Neural cell (in vitro differentiated cells): ENCODE measurements around the gene NPLOC4.

Source experiments
- CTCF ChIP-seq: fragments of 450-650 bp; IDR thresholded peaks from 2 replicates; pipeline ENCODE4 v1.5.1; 2014; ENCODE audit warnings: antibody characterized with exemption, mild to moderate bottlenecking, moderate library complexity; ENCODE audit not compliant: poor library complexity, severe bottlenecking
- EP300 ChIP-seq: fragments of 450-650 bp; conservative IDR thresholded peaks from 2 replicates; pipeline ENCODE4 v1.6.1; 2014; ENCODE audit warnings: antibody characterized with exemption, mild to moderate bottlenecking, moderate library complexity; ENCODE audit not compliant: poor library complexity, severe bottlenecking
- EZH2 ChIP-seq: fragments of 200-600, 300-800 bp; shearing (Covaris generic), sonication (generic); IDR thresholded peaks from 2 replicates; pipeline ENCODE4 v1.6.1; 2014; ENCODE audit warnings: antibody characterized with exemption, low read length, borderline replicate concordance, mild to moderate bottlenecking; ENCODE audit not compliant: insufficient read depth, poor library complexity, severe bottlenecking
- TF ChIP-seq, protein P1 (sequence below): IDR thresholded peaks from 2 replicates; pipeline ENCODE4 v1.6.1; 2012; ENCODE audit warnings: borderline replicate concordance

DNA sequence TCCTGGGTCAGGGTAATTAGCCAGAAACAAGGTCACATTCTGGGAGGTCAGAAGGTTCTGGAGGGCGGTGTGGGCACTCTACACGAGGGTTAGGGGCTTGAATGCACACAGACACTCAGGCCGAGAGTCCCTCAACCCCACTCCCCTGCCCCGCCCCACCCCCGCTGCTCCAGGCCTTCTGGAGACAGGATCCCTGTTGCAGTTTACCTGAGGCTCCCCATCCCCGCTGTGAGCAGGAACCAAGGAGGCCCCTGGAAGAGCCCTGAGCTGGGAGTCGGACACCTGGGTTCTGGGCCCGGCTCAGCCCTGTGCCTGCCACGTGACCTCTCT lies 119.9 kb downstream of the NPLOC4 start:
- TF ChIP-seq CTCF (no peak), EP300 (no peak), EZH2 (no peak)
- TF ChIP-seq, protein P1, sequence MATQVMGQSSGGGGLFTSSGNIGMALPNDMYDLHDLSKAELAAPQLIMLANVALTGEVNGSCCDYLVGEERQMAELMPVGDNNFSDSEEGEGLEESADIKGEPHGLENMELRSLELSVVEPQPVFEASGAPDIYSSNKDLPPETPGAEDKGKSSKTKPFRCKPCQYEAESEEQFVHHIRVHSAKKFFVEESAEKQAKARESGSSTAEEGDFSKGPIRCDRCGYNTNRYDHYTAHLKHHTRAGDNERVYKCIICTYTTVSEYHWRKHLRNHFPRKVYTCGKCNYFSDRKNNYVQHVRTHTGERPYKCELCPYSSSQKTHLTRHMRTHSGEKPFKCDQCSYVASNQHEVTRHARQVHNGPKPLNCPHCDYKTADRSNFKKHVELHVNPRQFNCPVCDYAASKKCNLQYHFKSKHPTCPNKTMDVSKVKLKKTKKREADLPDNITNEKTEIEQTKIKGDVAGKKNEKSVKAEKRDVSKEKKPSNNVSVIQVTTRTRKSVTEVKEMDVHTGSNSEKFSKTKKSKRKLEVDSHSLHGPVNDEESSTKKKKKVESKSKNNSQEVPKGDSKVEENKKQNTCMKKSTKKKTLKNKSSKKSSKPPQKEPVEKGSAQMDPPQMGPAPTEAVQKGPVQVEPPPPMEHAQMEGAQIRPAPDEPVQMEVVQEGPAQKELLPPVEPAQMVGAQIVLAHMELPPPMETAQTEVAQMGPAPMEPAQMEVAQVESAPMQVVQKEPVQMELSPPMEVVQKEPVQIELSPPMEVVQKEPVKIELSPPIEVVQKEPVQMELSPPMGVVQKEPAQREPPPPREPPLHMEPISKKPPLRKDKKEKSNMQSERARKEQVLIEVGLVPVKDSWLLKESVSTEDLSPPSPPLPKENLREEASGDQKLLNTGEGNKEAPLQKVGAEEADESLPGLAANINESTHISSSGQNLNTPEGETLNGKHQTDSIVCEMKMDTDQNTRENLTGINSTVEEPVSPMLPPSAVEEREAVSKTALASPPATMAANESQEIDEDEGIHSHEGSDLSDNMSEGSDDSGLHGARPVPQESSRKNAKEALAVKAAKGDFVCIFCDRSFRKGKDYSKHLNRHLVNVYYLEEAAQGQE, result no peak
